ENCODE results near the gene MAF.

Gene MAF

DNA sequence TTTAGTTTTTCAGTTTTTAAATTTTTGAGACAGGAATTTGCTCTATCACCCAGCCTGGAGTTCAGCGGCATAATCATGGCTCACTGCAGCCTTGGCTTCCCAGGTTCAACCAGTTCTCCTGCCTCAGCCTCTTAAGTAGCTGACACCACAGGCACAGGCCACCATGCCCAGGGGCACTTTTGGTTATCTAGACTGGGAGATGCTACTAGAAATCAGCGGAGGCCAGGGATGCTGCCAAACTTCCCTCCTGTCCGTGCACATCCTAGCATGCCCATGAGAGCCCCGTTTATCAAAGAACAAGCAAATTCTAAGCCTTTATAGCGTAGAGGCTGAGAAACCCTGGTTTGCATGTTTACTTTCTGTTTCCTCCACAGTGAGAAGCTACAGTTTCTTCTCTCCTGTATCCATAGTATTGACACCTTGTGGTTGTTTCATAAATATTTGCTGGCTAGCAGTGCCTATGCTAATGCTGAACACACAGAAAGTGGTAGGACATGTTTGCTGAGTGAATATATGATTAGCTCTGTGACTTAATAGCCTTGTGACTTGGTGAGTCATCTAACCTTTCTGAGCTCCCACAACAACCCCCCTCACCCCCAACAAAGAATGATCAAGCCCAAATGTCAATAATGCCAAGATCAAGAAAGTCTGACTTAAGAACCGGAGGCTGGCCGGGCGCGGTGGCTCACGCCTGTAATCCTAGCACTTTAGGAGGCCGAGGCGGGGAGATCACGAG is 39.2 kb upstream of the MAF start:
- Histone ChIP-seq H3F3A (ENCODE audit: low read depth) (no peaks in the 10 kb centered on the region), H3K36me3 (ENCODE audit: insufficient read depth, low read length) (no peaks in the 10 kb centered on the region), H3K4me2 (ENCODE audit: low read depth, low read length, poor library complexity, severe bottlenecking) (no peak overlapping the region), H3K9me3 (ENCODE audit: insufficient read depth, low read depth, low read length) (no peaks in the 10 kb centered on the region), H3K9me2 (replicated peaks; ENCODE audit: low read depth, low read length) (no peaks in the 10 kb centered on the region), H3K4me1 (ENCODE audit: insufficient read depth, low read length, poor library complexity, severe bottlenecking) (no peaks in the 10 kb centered on the region), H3K4me3 (ENCODE audit: low read length, poor library complexity, severe bottlenecking) (no peak overlapping the region), H2AFZ (ENCODE audit: low read length) (no peak overlapping the region), H3K27me3 (ENCODE audit: insufficient read depth, low read length, poor library complexity, severe bottlenecking) (no peaks in the 10 kb centered on the region), H3K79me2 (ENCODE audit: insufficient read depth, low read length) (no peaks in the 10 kb centered on the region), H3K9ac (ENCODE audit: low read depth, low read length, poor library complexity, severe bottlenecking) (no peak overlapping the region), H4K20me1 (ENCODE audit: insufficient read depth, low read length, poor library complexity, severe bottlenecking) (no peaks in the 10 kb centered on the region)
- no peak for TF ChIP-seq EZH2phosphoT487 (IDR thresholded peaks at IDR 0.05; ENCODE audit: borderline replicate concordance)
- TF ChIP-seq, protein P1, sequence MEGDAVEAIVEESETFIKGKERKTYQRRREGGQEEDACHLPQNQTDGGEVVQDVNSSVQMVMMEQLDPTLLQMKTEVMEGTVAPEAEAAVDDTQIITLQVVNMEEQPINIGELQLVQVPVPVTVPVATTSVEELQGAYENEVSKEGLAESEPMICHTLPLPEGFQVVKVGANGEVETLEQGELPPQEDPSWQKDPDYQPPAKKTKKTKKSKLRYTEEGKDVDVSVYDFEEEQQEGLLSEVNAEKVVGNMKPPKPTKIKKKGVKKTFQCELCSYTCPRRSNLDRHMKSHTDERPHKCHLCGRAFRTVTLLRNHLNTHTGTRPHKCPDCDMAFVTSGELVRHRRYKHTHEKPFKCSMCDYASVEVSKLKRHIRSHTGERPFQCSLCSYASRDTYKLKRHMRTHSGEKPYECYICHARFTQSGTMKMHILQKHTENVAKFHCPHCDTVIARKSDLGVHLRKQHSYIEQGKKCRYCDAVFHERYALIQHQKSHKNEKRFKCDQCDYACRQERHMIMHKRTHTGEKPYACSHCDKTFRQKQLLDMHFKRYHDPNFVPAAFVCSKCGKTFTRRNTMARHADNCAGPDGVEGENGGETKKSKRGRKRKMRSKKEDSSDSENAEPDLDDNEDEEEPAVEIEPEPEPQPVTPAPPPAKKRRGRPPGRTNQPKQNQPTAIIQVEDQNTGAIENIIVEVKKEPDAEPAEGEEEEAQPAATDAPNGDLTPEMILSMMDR (conservative IDR thresholded peaks at IDR 0.05; ENCODE audit: low read length) = no peak

DNA sequence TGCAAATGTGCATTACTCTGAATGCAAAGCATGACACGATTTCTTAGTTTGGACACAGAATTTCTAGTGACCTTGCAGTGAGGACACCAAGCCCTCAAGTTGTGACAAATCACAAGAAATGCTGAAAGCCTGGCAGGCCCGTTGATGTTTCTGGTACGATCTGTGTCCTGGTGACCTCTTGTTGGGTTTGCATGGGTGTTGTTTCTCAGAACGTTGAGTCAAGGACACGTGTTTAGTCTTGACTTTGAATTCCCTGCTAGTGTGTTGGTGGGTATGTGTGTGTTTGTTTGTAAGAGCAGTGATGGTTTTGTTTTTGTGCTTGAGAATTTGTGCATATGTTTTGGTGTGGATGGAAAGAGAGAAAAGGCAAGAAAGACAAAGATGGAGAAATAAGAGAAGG is 37.8 kb upstream of the MAF start:
- no peaks in the 10 kb centered on the region for H3K27me3 ChIP-seq (ENCODE audit: insufficient read depth, low read length, poor library complexity, severe bottlenecking)
- no peaks in the 10 kb centered on the region for H3K9me3 ChIP-seq (ENCODE audit: insufficient read depth, low read depth, low read length)
- no peak overlapping the region for H2AFZ ChIP-seq (ENCODE audit: low read length)

DNA sequence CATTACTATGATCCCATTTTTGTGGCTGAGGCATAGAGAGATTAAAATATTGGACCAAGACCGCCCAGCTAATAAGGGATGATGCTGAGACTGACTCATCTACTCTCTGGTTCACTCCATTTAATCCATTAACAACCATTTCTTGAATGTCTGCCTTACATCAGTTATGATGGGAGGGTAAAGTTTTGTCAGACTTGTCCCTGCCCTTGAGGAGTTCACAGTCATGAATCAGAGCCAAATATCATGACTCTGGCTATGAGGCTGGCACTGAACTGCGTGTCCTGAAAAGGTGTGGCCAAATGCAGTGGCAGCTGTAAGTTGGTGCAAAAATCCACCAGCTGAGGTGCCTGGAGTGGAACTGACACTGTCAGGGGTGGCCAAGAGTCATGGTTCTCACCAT is 35.0 kb upstream of the MAF start:
- Histone ChIP-seq H3K9me2 (replicated peaks; ENCODE audit: low read depth, low read length) (no peaks in the 10 kb centered on the region), H3F3A (ENCODE audit: low read depth) (no peaks in the 10 kb centered on the region), H3K36me3 (ENCODE audit: insufficient read depth, low read length) (no peaks in the 10 kb centered on the region), H4K20me1 (ENCODE audit: insufficient read depth, low read length, poor library complexity, severe bottlenecking) (no peaks in the 10 kb centered on the region), H3K4me1 (ENCODE audit: insufficient read depth, low read length, poor library complexity, severe bottlenecking) (no peaks in the 10 kb centered on the region), H3K9ac (ENCODE audit: low read depth, low read length, poor library complexity, severe bottlenecking) (no peak overlapping the region), H3K9me3 (ENCODE audit: insufficient read depth, low read depth, low read length) (no peaks in the 10 kb centered on the region), H3K4me3 (ENCODE audit: low read length, poor library complexity, severe bottlenecking) (no peak overlapping the region), H3K79me2 (ENCODE audit: insufficient read depth, low read length) (no peaks in the 10 kb centered on the region), H3K4me2 (ENCODE audit: low read depth, low read length, poor library complexity, severe bottlenecking) (no peak overlapping the region), H3K27me3 (ENCODE audit: insufficient read depth, low read length, poor library complexity, severe bottlenecking) (no peaks in the 10 kb centered on the region), H2AFZ (ENCODE audit: low read length) (no peak overlapping the region)
- TF ChIP-seq EZH2phosphoT487 (IDR thresholded peaks at IDR 0.05; ENCODE audit: borderline replicate concordance) = no peak
- TF ChIP-seq, protein P1 (conservative IDR thresholded peaks at IDR 0.05; ENCODE audit: low read length) = no peak

More for the DNA sequence above, 37.8 kb upstream of the MAF start:
- H3K36me3 ChIP-seq (ENCODE audit: insufficient read depth, low read length) = no peaks in the 10 kb centered on the region
- no peaks in the 10 kb centered on the region for H3F3A ChIP-seq (ENCODE audit: low read depth)
- no peak overlapping the region for H3K4me2 ChIP-seq (ENCODE audit: low read depth, low read length, poor library complexity, severe bottlenecking)
- no peaks in the 10 kb centered on the region for H3K4me1 ChIP-seq (ENCODE audit: insufficient read depth, low read length, poor library complexity, severe bottlenecking)
- H3K9me2 ChIP-seq (replicated peaks; ENCODE audit: low read depth, low read length) = no peaks in the 10 kb centered on the region
- TF ChIP-seq, protein P1 (conservative IDR thresholded peaks at IDR 0.05; ENCODE audit: low read length) = no peak
- no peak for TF ChIP-seq EZH2phosphoT487 (IDR thresholded peaks at IDR 0.05; ENCODE audit: borderline replicate concordance)
- no peak overlapping the region for H3K4me3 ChIP-seq (ENCODE audit: low read length, poor library complexity, severe bottlenecking)
- no peaks in the 10 kb centered on the region for H4K20me1 ChIP-seq (ENCODE audit: insufficient read depth, low read length, poor library complexity, severe bottlenecking)
- H3K79me2 ChIP-seq (ENCODE audit: insufficient read depth, low read length) = no peaks in the 10 kb centered on the region
- no peak overlapping the region for H3K9ac ChIP-seq (ENCODE audit: low read depth, low read length, poor library complexity, severe bottlenecking)
